Gastrocnemius medialis (tissue), 4 donors: Measurements from ENCODE around the gene MUSK. TPM values are rescaled to one million over a fixed set of nuclear protein-coding genes. Genes with fewer than 3 reads are reported as not detected.
"Not testable (repeated sequence)": the region's sequence is repeated elsewhere in the genome, so short reads cannot be mapped to it uniquely, and the experiment has no call there.

Experiments
- ATAC-seq, 2 donors: fragments of 150-250 bp; one replicate each; pipeline ENCODE4 v1.9.1; 2016
- DNase-seq, 2 donors: peaks; one replicate each; pipeline ENCODE4 v3.0.0-alpha.2; 2019
- H3K27ac ChIP-seq, 4 donors: fragments of 200-600 bp; sonication (generic); 1 replicate in 1 of 4; 2 replicates in 3 of 4; pipeline ENCODE4 v1.5.1; 2016 to 2018; ENCODE audit warnings: mild to moderate bottlenecking in 2 of 4, moderate library complexity in 1 of 4
- H3K27me3 ChIP-seq, 3 donors: fragments of 200-600 bp; sonication (generic) in 2 of 3; 1 replicate in 1 of 3; 2 replicates in 2 of 3; pipeline versions ENCODE4 v1.5.1 to v1.6.0; 2016 to 2019; ENCODE audit warnings: mild to moderate bottlenecking in 1 of 3, moderate library complexity in 1 of 3
- H3K36me3 ChIP-seq, 2 donors: fragments of 200-600 bp; sonication (generic) in 1 of 2; one replicate each; pipeline ENCODE4 v1.5.1; 2017 to 2018
- H3K4me1 ChIP-seq, 2 donors: fragments of 200-600 bp; sonication (generic) in 1 of 2; one replicate each; pipeline ENCODE4 v1.5.1; 2016 to 2017; ENCODE audit warnings: mild to moderate bottlenecking in 2 of 2
- H3K4me3 ChIP-seq, 4 donors: fragments of 200-600 bp; sonication (generic) in 3 of 4; 1 replicate in 1 of 4; 2 replicates in 3 of 4; pipeline ENCODE4 v1.5.1; 2016 to 2019; ENCODE audit warnings: mild to moderate bottlenecking in 2 of 4
- H3K9me3 ChIP-seq, 3 donors: fragments of 200-600 bp; sonication (generic) in 2 of 3; 1 replicate in 1 of 3; 2 replicates in 2 of 3; pipeline ENCODE4 v1.5.1; 2016 to 2019
- POLR2A ChIP-seq, 2 donors: fragments of 450-650 bp; IDR thresholded peaks; one replicate each; pipeline ENCODE4 v1.6.1; 2017; ENCODE audit warnings: antibody characterized with exemption in 2 of 2, mild to moderate bottlenecking in 2 of 2, moderate library complexity in 2 of 2
- in situ Hi-C, 4 donors: fragments of 200-750 bp; cut with MboI; loops; one replicate each; pipeline versions ENCODE4 v1.15.0 to v1.8.0; 2017; ENCODE audit warnings: low sequenced_read_pairs in 4 of 4
- intact Hi-C: fragments of 100-400 bp; cut with DNase I; formaldehyde crosslinking; loops from one replicate; pipeline ENCODE4 v1.15.1; 2023; ENCODE audit warnings: low total_unique reads
- total RNA-seq, 4 donors: library from RNA; depleted of rRNA; stranded (reverse); fragments of >200 nt; gene quantifications; one replicate each; pipeline versions ENCODE4 v1.1.0 to v1.2.3, GENCODE V29; 2016
- TF ChIP-seq, protein P1 (sequence below), 5 experiments: fragments of 450-650 bp in 3 of 5; fragments of 200-600 bp in 2 of 5; sonication (generic) in 2 of 5; IDR thresholded peaks in 4 of 5; conservative IDR thresholded peaks in 1 of 5; 1 replicate in 4 of 5; 2 replicates in 1 of 5; pipeline ENCODE4 v1.5.1; 2016 to 2019; ENCODE audit warnings: antibody characterized with exemption in 5 of 5, mild to moderate bottlenecking in 3 of 5, moderate library complexity in 3 of 5

The MUSK gene
- total RNA-seq, 4 donors from 2014 or later, result 10.2 to 47.5 (median 27.1) TPM

DNA sequence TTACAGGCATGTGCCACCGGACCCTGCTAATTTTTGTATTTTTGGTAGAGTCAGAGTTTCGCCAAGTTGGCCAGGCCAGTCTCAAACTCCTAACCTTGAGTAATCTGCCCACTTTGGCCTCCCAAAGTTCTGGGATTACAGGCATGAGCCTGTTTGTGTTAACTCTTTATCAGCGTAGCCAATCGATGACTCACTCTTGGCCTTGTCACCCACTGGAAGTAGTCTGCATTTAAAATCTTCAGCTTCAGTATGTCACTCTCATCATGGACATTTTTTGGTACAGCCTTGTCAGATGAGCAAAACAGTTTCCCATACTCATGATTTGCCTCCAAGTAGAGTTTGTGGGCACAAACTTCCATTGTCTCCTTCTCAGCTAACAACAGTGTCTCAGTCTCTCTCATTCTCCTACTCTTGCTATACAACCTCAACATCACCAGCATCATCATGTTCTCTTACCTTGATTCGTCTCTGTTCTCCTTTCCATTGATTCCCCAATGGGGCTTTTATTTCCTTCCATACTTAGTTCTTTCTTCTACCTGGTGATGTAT is 22.5 kb downstream of the MUSK start:
- Histone ChIP-seq H3K9me3 (no peaks in the 10 kb centered on the region), H3K4me3 (no peak overlapping the region), H3K27me3 (no peaks in the 10 kb centered on the region), H3K27ac (no peak overlapping the region), H3K4me1 (no peaks in the 10 kb centered on the region), H3K36me3 (no peaks in the 10 kb centered on the region)
- no peak for ATAC-seq
- in situ Hi-C loops, result no loop called here
- TF ChIP-seq, protein P1, sequence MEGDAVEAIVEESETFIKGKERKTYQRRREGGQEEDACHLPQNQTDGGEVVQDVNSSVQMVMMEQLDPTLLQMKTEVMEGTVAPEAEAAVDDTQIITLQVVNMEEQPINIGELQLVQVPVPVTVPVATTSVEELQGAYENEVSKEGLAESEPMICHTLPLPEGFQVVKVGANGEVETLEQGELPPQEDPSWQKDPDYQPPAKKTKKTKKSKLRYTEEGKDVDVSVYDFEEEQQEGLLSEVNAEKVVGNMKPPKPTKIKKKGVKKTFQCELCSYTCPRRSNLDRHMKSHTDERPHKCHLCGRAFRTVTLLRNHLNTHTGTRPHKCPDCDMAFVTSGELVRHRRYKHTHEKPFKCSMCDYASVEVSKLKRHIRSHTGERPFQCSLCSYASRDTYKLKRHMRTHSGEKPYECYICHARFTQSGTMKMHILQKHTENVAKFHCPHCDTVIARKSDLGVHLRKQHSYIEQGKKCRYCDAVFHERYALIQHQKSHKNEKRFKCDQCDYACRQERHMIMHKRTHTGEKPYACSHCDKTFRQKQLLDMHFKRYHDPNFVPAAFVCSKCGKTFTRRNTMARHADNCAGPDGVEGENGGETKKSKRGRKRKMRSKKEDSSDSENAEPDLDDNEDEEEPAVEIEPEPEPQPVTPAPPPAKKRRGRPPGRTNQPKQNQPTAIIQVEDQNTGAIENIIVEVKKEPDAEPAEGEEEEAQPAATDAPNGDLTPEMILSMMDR (IDR thresholded peaks at IDR 0.05 in 4 of 5, conservative IDR thresholded peaks at IDR 0.05 in 1 of 5), result no peak
- TF ChIP-seq POLR2A (IDR thresholded peaks at IDR 0.05), result no peak
- no peak for DNase-seq
- intact Hi-C loops, result no loop called here

DNA sequence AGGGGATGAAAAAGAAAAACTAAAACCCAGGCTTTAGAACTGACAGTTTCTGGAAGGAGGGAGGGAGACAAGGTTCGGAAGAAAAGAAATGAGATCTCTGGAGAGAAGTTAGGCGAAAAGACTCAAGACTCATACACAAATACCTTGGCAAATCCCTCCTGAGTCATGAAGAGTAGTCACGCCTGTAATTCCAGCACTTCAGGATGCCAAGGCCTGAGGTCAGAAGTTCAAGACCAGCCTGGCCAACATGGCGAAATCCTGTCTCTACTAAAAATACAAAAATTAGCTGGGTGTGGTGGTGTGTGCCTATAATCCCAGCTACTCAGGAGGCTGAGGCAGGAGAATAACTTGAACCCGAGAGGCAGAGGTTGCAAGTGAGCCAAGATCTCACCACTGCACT is 27.3 kb downstream of the MUSK start:
- ATAC-seq, intact Hi-C loops, DNase-seq, H3K27ac ChIP-seq, H3K4me1 ChIP-seq, H3K36me3 ChIP-seq, in situ Hi-C loops, H3K27me3 ChIP-seq, H3K4me3 ChIP-seq, H3K9me3 ChIP-seq: not testable (repeated sequence)

DNA sequence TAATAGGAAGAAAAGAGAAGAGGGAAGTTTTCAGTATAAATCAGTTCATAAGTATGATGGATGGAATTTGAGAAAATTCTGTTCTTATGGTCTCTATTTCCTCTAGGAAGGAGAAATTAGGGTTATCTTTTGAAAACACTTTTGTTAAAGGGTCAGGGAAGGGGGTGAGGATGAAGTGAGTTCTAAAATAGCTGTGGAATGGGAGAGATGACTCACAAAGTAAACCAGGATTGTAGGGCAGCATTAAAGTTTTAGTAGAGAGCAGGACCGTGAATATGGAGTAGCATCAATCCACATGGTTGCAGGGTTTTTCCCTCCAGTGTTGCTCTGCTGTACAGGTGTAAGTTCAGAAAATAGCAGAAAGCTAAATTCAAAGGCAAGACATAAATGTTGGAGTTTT is 32.4 kb downstream of the MUSK start:
- ATAC-seq, result no peak

DNA sequence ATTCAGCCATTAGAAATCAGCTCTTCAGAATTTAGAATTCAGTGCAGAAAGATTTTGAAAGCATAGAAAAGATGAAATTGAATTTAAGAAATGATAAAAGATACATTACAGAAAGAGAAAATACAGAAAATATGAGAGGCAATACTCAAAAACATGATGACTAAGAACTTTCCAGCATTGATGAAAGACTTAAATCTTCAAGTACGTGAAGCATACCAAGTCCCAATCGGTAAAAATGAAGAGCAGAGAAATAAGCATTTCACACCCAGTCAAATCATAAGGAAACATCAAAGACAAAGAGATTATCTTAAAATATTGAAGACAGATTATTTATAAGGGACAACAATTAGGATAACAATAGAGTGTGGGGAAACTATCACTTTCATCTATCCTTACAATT is 35.1 kb downstream of the MUSK start:
- H3K4me1 ChIP-seq, result no peaks in the 10 kb centered on the region
- intact Hi-C loops, result no loop called here
- H3K27ac ChIP-seq, result no peak overlapping the region
- no peak for TF ChIP-seq POLR2A (IDR thresholded peaks at IDR 0.05)
- TF ChIP-seq, protein P1 (IDR thresholded peaks at IDR 0.05 in 4 of 5, conservative IDR thresholded peaks at IDR 0.05 in 1 of 5), result no peak
- H3K4me3 ChIP-seq, result no peak overlapping the region
- no peak for DNase-seq
- no peak for ATAC-seq
- H3K9me3 ChIP-seq, result no peaks in the 10 kb centered on the region
- no peaks in the 10 kb centered on the region for H3K27me3 ChIP-seq
- H3K36me3 ChIP-seq, result no peaks in the 10 kb centered on the region
- in situ Hi-C loops, result no loop called here

More for the DNA sequence above, 32.4 kb downstream of the MUSK start:
- intact Hi-C loops, result no loop called here
- no peak for DNase-seq
- in situ Hi-C loops, result no loop called here
- TF ChIP-seq, protein P1 (IDR thresholded peaks at IDR 0.05 in 4 of 5, conservative IDR thresholded peaks at IDR 0.05 in 1 of 5), result no peak
- no peak for TF ChIP-seq POLR2A (IDR thresholded peaks at IDR 0.05)
- no peak overlapping the region for H3K27ac ChIP-seq
- H3K36me3 ChIP-seq, result no peaks in the 10 kb centered on the region
- H3K4me3 ChIP-seq, result no peak overlapping the region
- no peaks in the 10 kb centered on the region for H3K9me3 ChIP-seq
- no peaks in the 10 kb centered on the region for H3K27me3 ChIP-seq
- no peaks in the 10 kb centered on the region for H3K4me1 ChIP-seq

DNA sequence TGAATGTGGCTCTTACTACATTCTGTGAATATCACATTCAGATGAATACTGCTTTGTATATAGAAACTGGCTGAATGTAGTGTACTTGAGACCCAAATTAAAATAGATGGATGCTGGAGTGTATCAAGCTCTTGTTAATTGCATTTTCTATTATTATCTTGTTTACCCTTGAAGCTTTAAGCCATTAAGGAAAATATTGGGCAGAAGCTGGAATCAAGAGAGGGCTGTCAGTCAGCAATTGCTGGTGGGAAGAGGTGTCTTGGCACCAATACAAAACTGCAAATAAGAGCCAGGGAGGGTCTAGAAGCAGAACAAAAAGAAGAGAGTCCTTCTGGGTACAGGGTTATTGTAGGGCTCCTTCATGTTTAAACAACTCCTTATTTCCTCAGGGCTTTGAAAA is 38.8 kb downstream of the MUSK start:
- TF ChIP-seq, protein P1 (IDR thresholded peaks at IDR 0.05 in 4 of 5, conservative IDR thresholded peaks at IDR 0.05 in 1 of 5), result no peak
- no peak for TF ChIP-seq POLR2A (IDR thresholded peaks at IDR 0.05)
- no peak overlapping the region for H3K27ac ChIP-seq
- ATAC-seq (no peak), DNase-seq (no peak)
- intact Hi-C loops, result no loop called here
- H3K36me3 ChIP-seq, result no peaks in the 10 kb centered on the region
- H3K27me3 ChIP-seq, result no peaks in the 10 kb centered on the region
- H3K4me3 ChIP-seq, result no peak overlapping the region
- H3K9me3 ChIP-seq, result no peaks in the 10 kb centered on the region
- H3K4me1 ChIP-seq, result no peaks in the 10 kb centered on the region
- in situ Hi-C loops, result no loop called here
